Measurements from ENCODE around the gene CEP43.

DNA sequence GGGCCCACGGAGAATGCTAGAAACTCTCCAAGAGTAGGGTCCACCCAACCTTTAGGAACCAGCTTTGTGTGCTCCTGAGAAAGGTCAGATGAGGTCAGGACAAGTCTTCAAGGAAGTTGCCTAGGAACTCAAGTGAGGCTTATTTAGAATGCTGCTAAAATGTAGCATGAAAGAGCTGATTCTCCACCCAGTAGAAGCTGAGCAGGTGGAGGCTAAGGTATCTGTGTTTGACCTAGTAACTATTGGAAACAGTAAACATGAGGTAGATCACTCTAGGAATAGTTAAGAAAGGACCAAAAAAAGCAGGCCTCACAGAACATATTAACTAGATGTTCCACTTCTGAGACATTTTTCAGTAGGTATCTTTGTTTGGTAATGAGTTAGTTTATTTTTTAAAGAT is 13.9 kb downstream of the CEP43 start:
- TF ChIP-seq CTCF (conservative IDR thresholded peaks at IDR 0.05) (no peak), EZH2 (IDR thresholded peaks at IDR 0.05; ENCODE audit: low read depth) (no peak)
